Calu3 (cell line): ENCODE results near the gene UBE2D1. TPM values are rescaled to one million over a fixed set of nuclear protein-coding genes. Genes with fewer than 3 reads are reported as not detected.
A peak's percentile ranks its signal among the peaks of the same experiment; 100 is the strongest.

Source experiments
- BruUV-seq: library from RNA; stranded (reverse); fragments of 400-500 nt; replicated peaks from 2 replicates; lab custom pipeline; 2021; lab: Mats Ljungman, UMichigan
- CTCF ChIA-PET: fragments of 300-600 bp; sonication (Branson Sonifier 250); formaldehyde crosslinking; loops from one replicate; lab custom pipeline; 2022; ENCODE audit warnings: antibody characterized with exemption; lab: Charles Lee
- DNase-seq: peaks from one replicate; pipeline ENCODE4 v3.0.0; 2022
- H3K27ac Mint-ChIP-seq: one replicate; pipeline ENCODE4 v1.8.0; 2022; ENCODE audit warnings: mixed read lengths; ENCODE audit not compliant: unreplicated experiment
- H3K27me3 Mint-ChIP-seq: one replicate; pipeline ENCODE4 v1.8.0; 2022; ENCODE audit warnings: mixed read lengths; ENCODE audit not compliant: unreplicated experiment
- H3K36me3 Mint-ChIP-seq: one replicate; pipeline ENCODE4 v1.8.0; 2022; ENCODE audit warnings: mild to moderate bottlenecking, moderate library complexity, mixed read lengths; ENCODE audit not compliant: insufficient read depth, unreplicated experiment
- H3K4me1 Mint-ChIP-seq: one replicate; pipeline ENCODE4 v1.8.0; 2022; ENCODE audit warnings: mild to moderate bottlenecking, low read depth, mixed read lengths; ENCODE audit not compliant: unreplicated experiment
- H3K4me3 Mint-ChIP-seq: one replicate; pipeline ENCODE4 v1.8.0; 2022; ENCODE audit warnings: mild to moderate bottlenecking, low read depth, moderate library complexity, mixed read lengths; ENCODE audit not compliant: unreplicated experiment
- H3K9me3 Mint-ChIP-seq: one replicate; pipeline ENCODE4 v1.8.0; 2022; ENCODE audit warnings: low read depth, mixed read lengths; ENCODE audit not compliant: unreplicated experiment
- intact Hi-C: fragments of 100-400 bp; cut with micrococcal nuclease; formaldehyde crosslinking; loops from one replicate; pipeline ENCODE4 v1.10.0; 2022; ENCODE audit not compliant: unreplicated experiment
- total RNA-seq: library from RNA; stranded (reverse); gene quantifications from 2 replicates; pipeline ENCODE4 v1.2.3, GENCODE V29; 2022
- TF ChIP-seq, protein P1 (sequence below): fragments of 200-600 bp; IDR thresholded peaks from one replicate; pipeline ENCODE4 v1.8.0; 2022; ENCODE audit warnings: antibody characterized with exemption; ENCODE audit not compliant: unreplicated experiment

The UBE2D1 gene
- total RNA-seq, 1 experiment from 2014 or later = 25.6 TPM

DNA sequence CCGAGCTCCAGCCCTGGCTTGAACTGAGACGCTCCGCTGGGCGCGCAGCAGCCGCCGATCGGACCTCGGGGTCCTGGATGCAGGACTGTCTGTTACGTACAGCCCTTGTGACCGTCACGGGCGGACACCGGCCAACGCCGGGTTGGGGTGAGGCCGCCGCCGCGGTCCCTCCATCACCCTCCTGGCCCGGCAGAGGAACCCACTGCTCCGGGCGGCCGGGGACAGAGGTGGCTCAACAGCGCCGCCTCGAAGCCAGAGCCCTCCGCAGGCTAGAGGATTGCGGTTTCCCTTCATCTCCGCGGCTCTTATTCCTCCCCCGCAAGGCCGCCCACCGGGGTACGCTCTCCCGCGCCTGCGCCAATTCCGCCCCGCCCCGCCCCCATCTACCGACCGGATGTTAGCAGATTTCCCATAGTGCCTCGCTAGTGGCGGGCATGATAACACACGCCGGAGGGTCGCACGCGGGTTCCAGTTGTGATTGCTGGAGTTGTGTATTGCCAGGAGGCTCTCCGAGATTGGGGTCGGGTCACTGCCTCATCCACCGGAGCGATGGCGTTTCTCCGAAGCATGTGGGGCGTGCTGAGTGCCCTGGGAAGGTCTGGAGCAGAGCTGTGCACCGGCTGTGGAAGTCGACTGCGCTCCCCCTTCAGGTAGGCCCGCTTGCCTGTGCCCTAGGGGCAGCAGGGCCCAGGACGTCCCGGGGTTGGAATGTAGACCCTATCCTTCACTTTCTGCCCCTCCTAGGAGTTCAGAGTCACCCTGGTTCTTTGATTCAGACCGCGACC lies 50.4 kb downstream of the UBE2D1 start, which contains the start of gene TFAM:
TFAM (plus strand) TSS at position 412 of the 785 bp plus-strand sequence; CDS start at position 550, 138 bp downstream.
- Mint-ChIP-seq H3K9me3 (no peaks in the 10 kb centered on the region), H3K36me3 (peaks cover 49% of the 10 kb centered on the region), H3K4me1 (peaks cover 21% of the 10 kb centered on the region), H3K4me3 (peak within 1 kb of the TSS; percentile 94), H3K27me3 (no peaks in the 10 kb centered on the region), H3K27ac (peak within 1 kb of the TSS; percentile 71)
- intact Hi-C loops = loop anchor here (1.0 to 2.0 kb wide), 2 partner anchors 86 to 208 kb away; no protein-coding TSS in a partner anchor
- CTCF ChIA-PET = interaction anchor here (0.6 to 1.7 kb wide), 9 partner anchors 12 to 205 kb away, joined by 3 to 15 read pairs (median 5); partner anchors contain the start of gene CISD1
- TF ChIP-seq, protein P1, sequence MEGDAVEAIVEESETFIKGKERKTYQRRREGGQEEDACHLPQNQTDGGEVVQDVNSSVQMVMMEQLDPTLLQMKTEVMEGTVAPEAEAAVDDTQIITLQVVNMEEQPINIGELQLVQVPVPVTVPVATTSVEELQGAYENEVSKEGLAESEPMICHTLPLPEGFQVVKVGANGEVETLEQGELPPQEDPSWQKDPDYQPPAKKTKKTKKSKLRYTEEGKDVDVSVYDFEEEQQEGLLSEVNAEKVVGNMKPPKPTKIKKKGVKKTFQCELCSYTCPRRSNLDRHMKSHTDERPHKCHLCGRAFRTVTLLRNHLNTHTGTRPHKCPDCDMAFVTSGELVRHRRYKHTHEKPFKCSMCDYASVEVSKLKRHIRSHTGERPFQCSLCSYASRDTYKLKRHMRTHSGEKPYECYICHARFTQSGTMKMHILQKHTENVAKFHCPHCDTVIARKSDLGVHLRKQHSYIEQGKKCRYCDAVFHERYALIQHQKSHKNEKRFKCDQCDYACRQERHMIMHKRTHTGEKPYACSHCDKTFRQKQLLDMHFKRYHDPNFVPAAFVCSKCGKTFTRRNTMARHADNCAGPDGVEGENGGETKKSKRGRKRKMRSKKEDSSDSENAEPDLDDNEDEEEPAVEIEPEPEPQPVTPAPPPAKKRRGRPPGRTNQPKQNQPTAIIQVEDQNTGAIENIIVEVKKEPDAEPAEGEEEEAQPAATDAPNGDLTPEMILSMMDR = peak; percentile 86
- TSS peak; percentile 52 for BruUV-seq
- peak; percentile 99 for DNase-seq

DNA sequence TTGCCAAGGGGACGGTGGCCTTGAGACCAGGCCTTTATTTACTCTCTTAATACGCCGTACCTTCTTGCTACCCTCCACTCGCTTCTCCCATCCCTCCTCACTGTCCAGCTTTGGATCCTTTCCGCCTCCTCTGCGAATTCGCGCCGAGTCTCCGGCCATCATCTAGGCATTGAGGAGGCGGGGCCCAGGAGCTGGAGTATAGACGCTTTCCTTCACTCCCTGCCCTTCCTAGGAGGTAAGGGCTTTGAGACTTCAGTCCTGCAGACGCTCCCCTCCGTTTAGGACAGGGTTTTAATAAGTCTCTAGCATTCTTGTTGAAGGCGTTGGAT lies 50.9 kb downstream of the UBE2D1 start:
- peaks cover 21% of the 10 kb centered on the region for H3K4me1 Mint-ChIP-seq
- peaks cover 52% of the 10 kb centered on the region for H3K36me3 Mint-ChIP-seq
- intact Hi-C loops = loop anchor here (1.0 to 2.0 kb wide), 2 partner anchors 86 to 209 kb away; no protein-coding TSS in a partner anchor
- no peaks in the 10 kb centered on the region for H3K27me3 Mint-ChIP-seq
- TF ChIP-seq, protein P1 = no peak
- BruUV-seq = no TSS peak
- H3K9me3 Mint-ChIP-seq = no peaks in the 10 kb centered on the region
- DNase-seq = peak; percentile 45
- H3K4me3 Mint-ChIP-seq = peak overlapping the region; percentile 94
- H3K27ac Mint-ChIP-seq = peak overlapping the region; percentile 71
- CTCF ChIA-PET = interaction anchor here (1.0 to 1.7 kb wide), 4 partner anchors 12 to 206 kb away, joined by 5 to 6 read pairs (median 5); partner anchors contain the start of gene CISD1

DNA sequence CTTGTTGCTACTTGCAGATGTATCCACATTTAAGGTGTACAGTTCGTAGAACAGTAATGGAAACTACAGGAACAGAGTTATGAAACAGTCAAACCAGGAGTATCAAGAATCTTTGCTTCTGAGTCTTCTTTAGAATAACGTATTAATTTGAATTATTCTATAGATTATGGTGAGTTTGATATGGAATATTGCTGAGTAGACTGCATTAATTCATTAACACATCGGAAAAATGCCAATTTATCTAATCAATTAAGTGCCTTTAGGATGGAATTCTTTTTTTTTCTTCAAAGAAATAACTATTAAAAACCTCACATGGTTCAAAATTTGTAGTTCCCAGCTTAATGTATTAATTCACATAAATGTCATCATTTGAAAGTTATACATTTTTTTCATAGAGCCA lies 54.2 kb downstream of the UBE2D1 start:
- Mint-ChIP-seq H3K27me3 (no peaks in the 10 kb centered on the region), H3K27ac (no peak overlapping the region), H3K9me3 (no peaks in the 10 kb centered on the region), H3K36me3 (peaks cover 69% of the 10 kb centered on the region), H3K4me1 (peaks cover 21% of the 10 kb centered on the region), H3K4me3 (no peak overlapping the region)
- BruUV-seq = no TSS peak
- CTCF ChIA-PET = no interaction called here
- TF ChIP-seq, protein P1 = no peak
- intact Hi-C loops = no loop called here
- DNase-seq = no peak

DNA sequence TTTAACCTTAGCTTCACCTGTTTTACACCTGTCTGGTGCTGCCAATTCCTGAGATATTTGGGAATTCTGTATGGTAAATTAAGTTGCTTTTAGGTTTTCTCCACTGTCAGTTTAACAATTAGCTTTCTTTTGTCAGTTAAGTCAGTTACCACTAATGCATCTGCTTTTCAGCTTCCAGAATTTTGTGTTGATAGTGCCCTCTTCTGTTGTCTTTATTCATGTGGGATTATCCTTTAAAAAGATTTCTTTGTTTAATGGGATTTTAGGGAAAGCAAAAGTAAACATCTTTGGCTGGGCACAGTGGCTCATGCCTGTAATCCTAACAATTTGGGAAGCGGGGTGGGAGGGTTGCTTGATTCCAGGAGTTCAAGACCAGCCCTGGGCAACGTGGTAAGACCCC lies 58.5 kb downstream of the UBE2D1 start:
- Mint-ChIP-seq H3K4me1 (peaks cover 9% of the 10 kb centered on the region), H3K27me3 (no peaks in the 10 kb centered on the region), H3K27ac (no peak overlapping the region), H3K4me3 (no peak overlapping the region), H3K36me3 (peaks cover 39% of the 10 kb centered on the region), H3K9me3 (no peaks in the 10 kb centered on the region)
- TF ChIP-seq, protein P1 = no peak
- no TSS peak for BruUV-seq
- intact Hi-C loops = no loop called here
- DNase-seq = no peak
- CTCF ChIA-PET = no interaction called here
